OCI-LY7 (cell line): Measurements from ENCODE around the gene SNRPA1.

ENCODE experiments used
- EZH2phosphoT487 ChIP-seq: fragments of 200-600 bp; sonication (generic); IDR thresholded peaks from 2 replicates; pipeline ENCODE4 v1.6.1; 2018; ENCODE audit warnings: low read depth, borderline replicate concordance, mild to moderate bottlenecking, mixed run types, antibody characterized with exemption, low read length, moderate library complexity, mixed read lengths
- TF ChIP-seq, protein P1 (sequence below): fragments of 200-600 bp; sonication (generic); conservative IDR thresholded peaks from 2 replicates; pipeline ENCODE4 v1.5.1; 2014; ENCODE audit warnings: mild to moderate bottlenecking, antibody characterized with exemption, low read length, moderate library complexity, mixed read lengths

DNA sequence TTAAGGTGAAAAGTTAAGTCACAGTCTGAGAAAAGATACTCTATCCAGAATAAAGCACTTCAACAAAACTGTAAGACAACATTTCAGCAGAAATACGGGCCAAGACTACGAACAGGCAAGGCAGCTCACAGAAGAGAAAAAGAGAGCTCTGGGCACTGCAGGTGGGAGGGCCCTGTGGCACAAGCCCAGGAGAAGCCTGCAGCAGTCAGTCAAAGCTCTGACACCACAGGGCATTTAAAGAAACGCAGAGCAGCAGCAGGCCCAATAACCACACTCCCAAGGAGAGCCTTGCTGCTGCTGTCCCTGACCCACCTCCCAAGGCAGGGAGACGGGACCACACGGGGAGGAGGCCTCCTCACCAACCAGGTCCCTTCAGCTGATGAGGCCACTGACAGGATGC, 62.4 kb downstream of the SNRPA1 start:
- TF ChIP-seq, protein P1, sequence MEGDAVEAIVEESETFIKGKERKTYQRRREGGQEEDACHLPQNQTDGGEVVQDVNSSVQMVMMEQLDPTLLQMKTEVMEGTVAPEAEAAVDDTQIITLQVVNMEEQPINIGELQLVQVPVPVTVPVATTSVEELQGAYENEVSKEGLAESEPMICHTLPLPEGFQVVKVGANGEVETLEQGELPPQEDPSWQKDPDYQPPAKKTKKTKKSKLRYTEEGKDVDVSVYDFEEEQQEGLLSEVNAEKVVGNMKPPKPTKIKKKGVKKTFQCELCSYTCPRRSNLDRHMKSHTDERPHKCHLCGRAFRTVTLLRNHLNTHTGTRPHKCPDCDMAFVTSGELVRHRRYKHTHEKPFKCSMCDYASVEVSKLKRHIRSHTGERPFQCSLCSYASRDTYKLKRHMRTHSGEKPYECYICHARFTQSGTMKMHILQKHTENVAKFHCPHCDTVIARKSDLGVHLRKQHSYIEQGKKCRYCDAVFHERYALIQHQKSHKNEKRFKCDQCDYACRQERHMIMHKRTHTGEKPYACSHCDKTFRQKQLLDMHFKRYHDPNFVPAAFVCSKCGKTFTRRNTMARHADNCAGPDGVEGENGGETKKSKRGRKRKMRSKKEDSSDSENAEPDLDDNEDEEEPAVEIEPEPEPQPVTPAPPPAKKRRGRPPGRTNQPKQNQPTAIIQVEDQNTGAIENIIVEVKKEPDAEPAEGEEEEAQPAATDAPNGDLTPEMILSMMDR = no peak
- no peak for TF ChIP-seq EZH2phosphoT487
